Naive B cell (primary cell): ENCODE measurements around the gene UBAP2. TPM values are rescaled to one million over a fixed set of nuclear protein-coding genes. Genes with fewer than 3 reads are reported as not detected.

Experiments
- ATAC-seq, 2 donors: fragments of 150-1000 bp; cut with Tn5 transposase; 2 replicates each; pipeline ENCODE4 v1.10.0; 2021; ENCODE audit warnings: low read depth in 2 of 2, mild to moderate bottlenecking in 2 of 2, moderate library complexity in 2 of 2
- DNase-seq: peaks from one replicate; pipeline ENCODE4 v3.0.0; 2022
- H3K27ac Mint-ChIP-seq, 6 donors: one replicate each; pipeline ENCODE4 v1.8.0; 2020 to 2022; ENCODE audit warnings: mild to moderate bottlenecking in 6 of 6, mixed read lengths in 6 of 6, moderate library complexity in 5 of 6, inconsistent platforms in 2 of 6
- H3K27me3 Mint-ChIP-seq, 3 donors: one replicate each; pipeline ENCODE4 v1.8.0; 2021 to 2022; ENCODE audit warnings: mixed read lengths in 3 of 3, mild to moderate bottlenecking in 1 of 3
- H3K36me3 Mint-ChIP-seq, 2 donors: one replicate each; pipeline ENCODE4 v1.8.0; 2020 to 2022; ENCODE audit warnings: mixed read lengths in 2 of 2, inconsistent platforms in 1 of 2, mild to moderate bottlenecking in 1 of 2
- H3K4me1 Mint-ChIP-seq, 3 donors: one replicate each; pipeline ENCODE4 v1.8.0; 2020 to 2022; ENCODE audit warnings: mixed read lengths in 3 of 3, inconsistent platforms in 1 of 3, mild to moderate bottlenecking in 1 of 3, moderate library complexity in 1 of 3
- H3K4me3 Mint-ChIP-seq, 8 donors: one replicate each; pipeline ENCODE4 v1.8.0; 2020 to 2022; ENCODE audit warnings: mild to moderate bottlenecking in 8 of 8, mixed read lengths in 8 of 8, moderate library complexity in 8 of 8, inconsistent platforms in 2 of 8
- H3K9me3 Mint-ChIP-seq, 7 donors: one replicate each; pipeline ENCODE4 v1.8.0; 2020 to 2022; ENCODE audit warnings: mixed read lengths in 7 of 7, mild to moderate bottlenecking in 5 of 7, inconsistent platforms in 2 of 7, moderate library complexity in 1 of 7
- polyA plus RNA-seq, 6 donors: library from polyadenylated mRNA; unstranded; fragments of 300-500 nt; fragmentation: Illumina TruSeq; gene quantifications; one replicate each; pipeline ENCODE4 v1.2.3, GENCODE V29; 2021; ENCODE audit warnings: low read depth in 6 of 6

Gene UBAP2, protein sequence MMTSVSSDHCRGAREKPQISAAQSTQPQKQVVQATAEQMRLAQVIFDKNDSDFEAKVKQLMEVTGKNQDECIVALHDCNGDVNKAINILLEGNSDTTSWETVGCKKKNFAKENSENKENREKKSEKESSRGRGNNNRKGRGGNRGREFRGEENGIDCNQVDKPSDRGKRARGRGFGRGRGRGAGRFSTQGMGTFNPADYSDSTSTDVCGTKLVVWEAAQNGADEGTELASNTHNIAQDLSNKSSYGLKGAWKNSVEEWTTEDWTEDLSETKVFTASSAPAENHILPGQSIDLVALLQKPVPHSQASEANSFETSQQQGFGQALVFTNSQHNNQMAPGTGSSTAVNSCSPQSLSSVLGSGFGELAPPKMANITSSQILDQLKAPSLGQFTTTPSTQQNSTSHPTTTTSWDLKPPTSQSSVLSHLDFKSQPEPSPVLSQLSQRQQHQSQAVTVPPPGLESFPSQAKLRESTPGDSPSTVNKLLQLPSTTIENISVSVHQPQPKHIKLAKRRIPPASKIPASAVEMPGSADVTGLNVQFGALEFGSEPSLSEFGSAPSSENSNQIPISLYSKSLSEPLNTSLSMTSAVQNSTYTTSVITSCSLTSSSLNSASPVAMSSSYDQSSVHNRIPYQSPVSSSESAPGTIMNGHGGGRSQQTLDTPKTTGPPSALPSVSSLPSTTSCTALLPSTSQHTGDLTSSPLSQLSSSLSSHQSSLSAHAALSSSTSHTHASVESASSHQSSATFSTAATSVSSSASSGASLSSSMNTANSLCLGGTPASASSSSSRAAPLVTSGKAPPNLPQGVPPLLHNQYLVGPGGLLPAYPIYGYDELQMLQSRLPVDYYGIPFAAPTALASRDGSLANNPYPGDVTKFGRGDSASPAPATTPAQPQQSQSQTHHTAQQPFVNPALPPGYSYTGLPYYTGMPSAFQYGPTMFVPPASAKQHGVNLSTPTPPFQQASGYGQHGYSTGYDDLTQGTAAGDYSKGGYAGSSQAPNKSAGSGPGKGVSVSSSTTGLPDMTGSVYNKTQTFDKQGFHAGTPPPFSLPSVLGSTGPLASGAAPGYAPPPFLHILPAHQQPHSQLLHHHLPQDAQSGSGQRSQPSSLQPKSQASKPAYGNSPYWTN
- polyA plus RNA-seq, result 10 to 100 TPM in 1 of 6 donors, 1 to 10 TPM in 5; 4.1 to 11.5 (median 7.7) TPM

DNA sequence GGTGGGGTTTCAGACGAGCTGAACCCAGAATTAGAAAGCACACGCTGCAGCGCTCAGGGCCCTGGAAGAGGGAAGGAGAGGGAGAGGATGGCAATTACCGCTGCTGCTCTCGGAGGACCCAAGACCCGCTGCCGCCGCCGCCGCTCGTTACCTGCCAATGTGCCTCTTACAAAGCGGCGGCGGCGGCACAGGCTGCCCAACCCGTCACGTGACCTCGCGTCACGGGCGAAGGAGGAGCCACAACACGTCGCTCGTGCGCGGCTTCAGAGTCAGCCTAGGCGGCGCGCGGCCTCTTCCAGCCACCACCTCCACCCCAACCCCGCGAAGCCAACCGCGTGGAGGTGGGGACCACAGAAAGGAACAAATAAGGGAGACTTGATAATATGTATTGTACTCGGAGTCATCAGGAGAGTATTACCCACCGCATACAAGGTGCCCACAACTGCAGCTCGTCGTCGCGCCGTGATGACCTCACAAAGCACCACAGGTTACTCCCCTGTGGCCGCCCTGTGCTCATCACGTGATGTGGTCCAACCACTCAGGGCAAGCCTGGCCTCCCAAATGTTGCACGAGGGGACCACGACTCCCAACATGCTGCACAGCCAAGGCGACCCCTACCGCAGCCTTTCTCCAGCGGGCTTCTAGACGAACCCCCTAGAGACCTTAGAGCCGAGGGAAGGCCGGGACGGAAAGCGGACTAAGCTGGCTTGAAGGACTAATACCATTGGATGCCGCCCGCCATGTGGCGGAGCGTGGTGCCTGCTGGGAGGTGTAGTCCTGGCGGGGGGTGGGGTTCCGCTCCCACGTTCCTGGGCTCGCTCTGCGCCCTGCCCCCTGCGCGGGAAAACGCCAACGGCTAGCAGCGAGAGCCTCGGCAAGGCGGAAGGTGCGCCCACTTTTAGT lies at the start of gene UBAP2:
Gene UBAP2, minus strand, starts transcription at position 161 of the 903 bp plus-strand sequence. CDS start 31,739 bp downstream, outside the sequence.
- Mint-ChIP-seq H3K4me1 (peaks cover 20 to 33% (median 31%) of the 10 kb centered on the region in 3 donors), H3K4me3 (peak within 1 kb of the TSS; percentile 94 to 100 (median 98))
- ATAC-seq, result peak; percentile 84 to 85

DNA sequence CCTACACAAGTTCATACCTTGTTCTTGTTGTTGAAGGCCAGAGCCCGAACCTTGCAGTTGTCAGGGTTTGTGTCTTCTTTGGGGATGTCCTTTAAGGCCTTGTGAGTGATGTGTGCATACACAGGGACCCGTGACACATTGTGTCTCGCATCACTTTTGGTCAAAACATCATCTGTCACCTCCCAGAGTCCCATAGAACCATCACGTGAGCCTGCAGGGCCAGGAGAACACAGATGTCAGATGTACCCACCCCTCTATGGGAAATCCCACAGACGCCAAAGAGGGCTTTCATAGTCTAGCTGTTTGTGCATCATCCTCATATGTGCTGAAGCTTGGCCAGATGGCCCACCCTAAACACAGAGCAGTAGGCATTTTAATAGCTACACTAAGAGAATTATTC lies 49.6 kb upstream of the UBAP2 start:
- peaks cover 14 to 61% (median 34%) of the 10 kb centered on the region in 3 donors for H3K27me3 Mint-ChIP-seq
- no peak overlapping the region for H3K4me3 Mint-ChIP-seq
- ATAC-seq (peak; percentile 43 to 68), DNase-seq (peak; percentile 28)
- H3K36me3 Mint-ChIP-seq, result no peaks in the 10 kb centered on the region
- H3K9me3 Mint-ChIP-seq, result no peaks in the 10 kb centered on the region
- H3K27ac Mint-ChIP-seq, result peak overlapping the region in 1 of 6 donors; percentile 95
- H3K4me1 Mint-ChIP-seq, result peaks cover 6 to 13% (median 11%) of the 10 kb centered on the region in 3 donors

More for the DNA sequence above, at the start of gene UBAP2:
- H3K27ac Mint-ChIP-seq, result peak within 1 kb of the TSS; percentile 98 to 100 (median 98)
- peaks cover 4 to 7% of the 10 kb centered on the region in 2 donors for H3K36me3 Mint-ChIP-seq
- peak; percentile 97 for DNase-seq
- H3K9me3 Mint-ChIP-seq, result no peaks in the 10 kb centered on the region
- peaks cover 0 to 20% (median 3%) of the 10 kb centered on the region in 3 donors for H3K27me3 Mint-ChIP-seq

DNA sequence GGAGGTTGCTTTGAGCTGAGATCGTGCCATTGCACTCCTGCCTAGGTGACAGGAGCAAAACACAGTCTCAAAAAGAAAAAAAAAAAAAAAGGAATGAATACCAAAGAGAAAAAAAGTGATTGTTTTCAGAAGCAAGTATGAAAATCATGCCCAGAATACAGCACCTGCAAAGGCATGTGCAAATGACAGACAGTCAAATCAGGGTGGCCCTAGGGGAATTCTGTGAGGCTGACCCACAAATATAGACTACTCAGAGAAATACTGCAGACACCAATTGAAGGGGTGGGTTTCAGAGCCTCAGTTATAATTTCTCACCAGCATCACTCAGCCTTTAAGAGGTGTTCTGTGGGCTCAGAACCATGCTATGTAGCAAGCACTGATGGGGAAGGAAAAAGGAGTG lies 49.2 kb upstream of the UBAP2 start:
- peak overlapping the region in 1 of 8 donors; percentile 45 for H3K4me3 Mint-ChIP-seq
- H3K4me1 Mint-ChIP-seq, result peaks cover 9 to 14% (median 13%) of the 10 kb centered on the region in 3 donors
- peaks cover 18 to 61% (median 37%) of the 10 kb centered on the region in 3 donors for H3K27me3 Mint-ChIP-seq
- DNase-seq (no peak), ATAC-seq (peak in 1 of 2 donors; percentile 28)
- no peaks in the 10 kb centered on the region for H3K36me3 Mint-ChIP-seq
- H3K9me3 Mint-ChIP-seq, result no peaks in the 10 kb centered on the region
- peak overlapping the region in 2 of 6 donors; percentile 90 to 95 for H3K27ac Mint-ChIP-seq

- Mint-ChIP-seq H3K27ac (no peak overlapping the region), H3K4me1 (peaks cover 9 to 14% (median 13%) of the 10 kb centered on the region in 3 donors), H3K4me3 (no peak overlapping the region), H3K9me3 (no peaks in the 10 kb centered on the region), H3K36me3 (no peaks in the 10 kb centered on the region), H3K27me3 (peaks cover 21 to 62% (median 38%) of the 10 kb centered on the region in 3 donors)
- ATAC-seq (no peak), DNase-seq (no peak)
Observed at GRCh38 chr9:34096751-34097150, 48.1 kb upstream of the UBAP2 start.

- H3K9me3 Mint-ChIP-seq, result peaks cover 0 to 3% (median 0%) of the 10 kb centered on the region in 7 donors
- H3K27ac Mint-ChIP-seq, result no peak overlapping the region
- peaks cover 9 to 14% (median 13%) of the 10 kb centered on the region in 3 donors for H3K4me1 Mint-ChIP-seq
- DNase-seq, result no peak
- peaks cover 37 to 88% (median 58%) of the 10 kb centered on the region in 3 donors for H3K27me3 Mint-ChIP-seq
- ATAC-seq, result no peak
- H3K36me3 Mint-ChIP-seq, result no peaks in the 10 kb centered on the region
- H3K4me3 Mint-ChIP-seq, result no peak overlapping the region
Observed at GRCh38 chr9:34093578-34093977, 44.9 kb upstream of the UBAP2 start.

- H3K36me3 Mint-ChIP-seq, result no peaks in the 10 kb centered on the region
- H3K27me3 Mint-ChIP-seq, result peaks cover 62 to 92% (median 68%) of the 10 kb centered on the region in 3 donors
- ATAC-seq, result no peak
- no peak overlapping the region for H3K4me3 Mint-ChIP-seq
- no peak overlapping the region for H3K27ac Mint-ChIP-seq
- no peak for DNase-seq
- peaks cover 0 to 5% (median 5%) of the 10 kb centered on the region in 3 donors for H3K4me1 Mint-ChIP-seq
- peaks cover 0 to 3% (median 0%) of the 10 kb centered on the region in 7 donors for H3K9me3 Mint-ChIP-seq
Observed at GRCh38 chr9:34089311-34089710, 40.6 kb upstream of the UBAP2 start.

DNA sequence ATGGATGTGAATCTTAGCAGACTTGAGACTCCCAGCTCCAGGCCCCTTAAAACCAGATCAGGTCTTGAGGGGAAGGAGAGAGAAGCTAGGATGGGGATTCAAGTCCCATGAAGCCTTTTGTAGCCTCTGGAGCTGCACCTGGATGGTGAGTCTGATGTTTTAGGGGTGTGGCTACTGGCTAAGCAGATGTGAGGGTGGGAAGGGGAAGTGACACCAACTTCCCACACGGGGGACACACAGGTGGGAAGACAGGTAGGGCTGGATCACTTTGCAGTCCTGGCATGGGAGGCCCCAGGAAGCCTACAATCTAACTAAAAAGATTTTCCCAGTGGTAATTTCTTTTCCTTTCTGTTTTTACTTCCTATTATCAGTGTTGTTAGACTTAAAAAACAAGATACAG lies 38.7 kb upstream of the UBAP2 start:
- DNase-seq (no peak), ATAC-seq (peak; percentile 47 to 52)
- H3K36me3 Mint-ChIP-seq, result no peaks in the 10 kb centered on the region
- peaks cover 56 to 90% (median 70%) of the 10 kb centered on the region in 3 donors for H3K27me3 Mint-ChIP-seq
- peaks cover 0 to 2% (median 0%) of the 10 kb centered on the region in 3 donors for H3K4me1 Mint-ChIP-seq
- H3K4me3 Mint-ChIP-seq, result no peak overlapping the region
- H3K27ac Mint-ChIP-seq, result no peak overlapping the region
- H3K9me3 Mint-ChIP-seq, result peaks cover 0 to 3% (median 0%) of the 10 kb centered on the region in 7 donors

- DNase-seq (no peak), ATAC-seq (no peak)
- Mint-ChIP-seq H3K27ac (no peak overlapping the region), H3K36me3 (no peaks in the 10 kb centered on the region), H3K4me3 (no peak overlapping the region), H3K9me3 (peaks cover 0 to 3% (median 0%) of the 10 kb centered on the region in 7 donors), H3K4me1 (peaks cover 0 to 2% (median 0%) of the 10 kb centered on the region in 3 donors), H3K27me3 (peaks cover 56 to 89% (median 65%) of the 10 kb centered on the region in 3 donors)
Observed at GRCh38 chr9:34086864-34087263, 38.2 kb upstream of the UBAP2 start.

GRCh38 chr9:34085581-34086500 lies 37.2 kb upstream of the UBAP2 start:
- H3K27me3 Mint-ChIP-seq, result peaks cover 56 to 82% (median 61%) of the 10 kb centered on the region in 3 donors
- H3K9me3 Mint-ChIP-seq, result peaks cover 0 to 3% (median 0%) of the 10 kb centered on the region in 7 donors
- peak overlapping the region in 1 of 8 donors; percentile 64 for H3K4me3 Mint-ChIP-seq
- no peak overlapping the region for H3K27ac Mint-ChIP-seq
- ATAC-seq (no peak), DNase-seq (no peak)
- H3K4me1 Mint-ChIP-seq, result peaks cover 0 to 2% (median 0%) of the 10 kb centered on the region in 3 donors
- H3K36me3 Mint-ChIP-seq, result no peaks in the 10 kb centered on the region

GRCh38 chr9:34084562-34084961 lies 35.9 kb upstream of the UBAP2 start:
- ATAC-seq (no peak), DNase-seq (no peak)
- Mint-ChIP-seq H3K4me3 (no peak overlapping the region), H3K36me3 (no peaks in the 10 kb centered on the region), H3K27ac (no peak overlapping the region), H3K27me3 (peaks cover 51 to 78% (median 53%) of the 10 kb centered on the region in 3 donors), H3K4me1 (peaks cover 0 to 2% (median 0%) of the 10 kb centered on the region in 3 donors), H3K9me3 (peaks cover 0 to 1% (median 0%) of the 10 kb centered on the region in 7 donors)

- H3K9me3 Mint-ChIP-seq, result no peaks in the 10 kb centered on the region
- H3K27me3 Mint-ChIP-seq, result peaks cover 13 to 42% (median 19%) of the 10 kb centered on the region in 3 donors
- peaks cover 0 to 2% (median 0%) of the 10 kb centered on the region in 3 donors for H3K4me1 Mint-ChIP-seq
- H3K36me3 Mint-ChIP-seq, result no peaks in the 10 kb centered on the region
- DNase-seq (no peak), ATAC-seq (no peak)
- H3K27ac Mint-ChIP-seq, result no peak overlapping the region
- H3K4me3 Mint-ChIP-seq, result no peak overlapping the region
Observed at GRCh38 chr9:34079181-34079580, 30.5 kb upstream of the UBAP2 start.
